Activated CD8-positive, alpha-beta T cell treated with anti-CD3 and anti-CD28 coated beads, Interleukin-2, amount 10 ng/mL, durations not matched to agents 7 days and 5 days (primary cell): ENCODE results near the gene LSM2. TPM values are rescaled to one million over a fixed set of nuclear protein-coding genes. Genes with fewer than 3 reads are reported as not detected.

ENCODE experiments used
- total RNA-seq, 2 experiments: library from RNA; stranded (reverse); gene quantifications; one replicate each; pipeline ENCODE4 v1.2.3, GENCODE V29; 2021

The LSM2 gene
- total RNA-seq, 2 experiments from 2014 or later: 123 to 128 TPM

Other genes starting within 250 kb of the LSM2 start
- gene LTA, start 234.7 kb downstream of the LSM2 start, total RNA-seq: 10 to 100 TPM; 19.4 to 24.6 TPM
- 10 to 100 TPM; 53.4 to 55.0 TPM for gene TNF, start 231.4 kb downstream of the LSM2 start, total RNA-seq
- 100 to 1,000 TPM; 613 to 618 TPM for gene LTB, start 224.5 kb downstream of the LSM2 start, total RNA-seq
- gene LST1, start 220.7 kb downstream of the LSM2 start, total RNA-seq: 100 to 1,000 TPM; 125 to 139 TPM
- 100 to 1,000 TPM; 107 to 115 TPM for gene NCR3, start 214.0 kb downstream of the LSM2 start, total RNA-seq
- gene AIF1, start 191.7 kb downstream of the LSM2 start, total RNA-seq: 100 to 1,000 TPM; 177 TPM
- gene PRRC2A, start 186.3 kb downstream of the LSM2 start, total RNA-seq: 100 to 1,000 TPM; 260 to 279 TPM
- 100 to 1,000 TPM; 259 to 267 TPM for gene BAG6, start 154.3 kb downstream of the LSM2 start, total RNA-seq
- 1 to 10 TPM; 3.2 to 5.1 TPM for gene APOM, start 151.1 kb downstream of the LSM2 start, total RNA-seq
- 10 to 100 TPM; 22.5 to 23.8 TPM for gene C6orf47, start 146.2 kb downstream of the LSM2 start, total RNA-seq
- 10 to 100 TPM; 29.0 to 34.7 TPM for gene GPANK1, start 142.0 kb downstream of the LSM2 start, total RNA-seq
- 100 to 1,000 TPM; 233 to 250 TPM for gene CSNK2B, start 140.9 kb downstream of the LSM2 start, total RNA-seq
- gene LY6G5B, start 137.0 kb downstream of the LSM2 start, total RNA-seq: 10 to 100 TPM; 22.6 to 23.2 TPM
- gene LY6G5C, start 125.9 kb downstream of the LSM2 start, total RNA-seq: 1 to 10 TPM; 4.3 to 5.5 TPM
- 10 to 100 TPM; 52.1 to 55.4 TPM for gene ABHD16A, start 103.6 kb downstream of the LSM2 start, total RNA-seq
- not detected for gene LY6G6F, start 100.1 kb downstream of the LSM2 start, total RNA-seq
- not detected for gene LY6G6D, start 91.6 kb downstream of the LSM2 start, total RNA-seq
- gene LY6G6C, start 85.2 kb downstream of the LSM2 start, total RNA-seq: under 1 TPM in 1 of 2 experiments, not detected in 1; 0.26 TPM
- gene MPIG6B, start 83.6 kb downstream of the LSM2 start, total RNA-seq: under 1 TPM; 0.71 to 0.91 TPM
- gene DDAH2, start 77.7 kb downstream of the LSM2 start, total RNA-seq: 10 to 100 TPM; 31.9 to 33.7 TPM
- 100 to 1,000 TPM; 617 to 651 TPM for gene CLIC1, start 70.4 kb downstream of the LSM2 start, total RNA-seq
- gene MSH5, start 67.0 kb downstream of the LSM2 start, total RNA-seq: 10 to 100 TPM; 64.8 to 73.6 TPM
- 10 to 100 TPM; 14.3 to 15.4 TPM for gene SAPCD1, start 44.3 kb downstream of the LSM2 start, total RNA-seq
- 1 to 10 TPM; 6.4 to 6.6 TPM for gene VWA7, start 29.6 kb downstream of the LSM2 start, total RNA-seq
- 100 to 1,000 TPM; 114 to 115 TPM for gene VARS1, start 11.2 kb downstream of the LSM2 start, total RNA-seq
- 1 to 10 TPM; 3.0 to 3.1 TPM for gene HSPA1L, start 8.3 kb upstream of the LSM2 start, total RNA-seq
- gene HSPA1A, start 8.6 kb upstream of the LSM2 start, total RNA-seq: 10 to 100 TPM; 75.6 to 75.7 TPM
- gene HSPA1B, start 20.8 kb upstream of the LSM2 start, total RNA-seq: 10 to 100 TPM; 84.6 to 87.1 TPM
- gene NEU1, start 55.9 kb upstream of the LSM2 start, total RNA-seq: 10 to 100 TPM; 16.5 to 17.8 TPM
- gene SLC44A4, start 72.0 kb upstream of the LSM2 start, total RNA-seq: under 1 TPM in 1 of 2 experiments, not detected in 1; 0.39 TPM
- gene EHMT2, start 90.7 kb upstream of the LSM2 start, total RNA-seq: 10 to 100 TPM; 70.1 to 72.3 TPM
- gene ZBTB12, start 95.1 kb upstream of the LSM2 start, total RNA-seq: 1 to 10 TPM; 1.6 to 1.8 TPM
- under 1 TPM; 0.26 to 0.87 TPM for gene C2, start 120.8 kb upstream of the LSM2 start, total RNA-seq
- under 1 TPM in 1 of 2 experiments, not detected in 1; 0.58 TPM for gene CFB, start 139.1 kb upstream of the LSM2 start, total RNA-seq
- gene NELFE, start 152.0 kb upstream of the LSM2 start, total RNA-seq: 10 to 100 TPM; 67.1 to 70.8 TPM
- 10 to 100 TPM; 73.2 to 73.4 TPM for gene SKIC2, start 152.2 kb upstream of the LSM2 start, total RNA-seq
- 10 to 100 TPM; 14.8 to 17.7 TPM for gene DXO, start 165.2 kb upstream of the LSM2 start, total RNA-seq
- gene C4A, start 175.1 kb upstream of the LSM2 start, total RNA-seq: 1 to 10 TPM; 3.6 to 5.1 TPM
- gene C4B, start 207.8 kb upstream of the LSM2 start, total RNA-seq: 1 to 10 TPM; 2.9 to 3.5 TPM
- not detected for gene CYP21A2, start 231.4 kb upstream of the LSM2 start, total RNA-seq